Measurements from ENCODE around the gene ARMC5.
A peak's percentile ranks its signal among the peaks of the same experiment; 100 is the strongest.

ARMC5 gene

DNA sequence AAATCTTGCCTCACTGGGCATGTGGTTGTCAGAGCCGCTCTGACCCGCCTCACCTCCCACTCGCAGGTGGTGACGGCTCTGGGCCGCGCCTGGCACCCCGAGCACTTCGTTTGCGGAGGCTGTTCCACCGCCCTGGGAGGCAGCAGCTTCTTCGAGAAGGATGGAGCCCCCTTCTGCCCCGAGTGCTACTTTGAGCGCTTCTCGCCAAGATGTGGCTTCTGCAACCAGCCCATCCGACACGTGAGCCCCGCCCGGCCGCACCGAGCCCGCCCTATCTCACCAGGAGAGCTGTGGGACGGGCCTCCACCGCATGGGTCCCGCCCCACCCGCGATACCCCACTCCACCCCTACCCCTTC, 16.6 kb downstream of the ARMC5 start:
- no peaks in the 10 kb centered on the region for H3K9me3 ChIP-seq (ENCODE audit: insufficient read depth, low read length, severe bottlenecking)
- no peaks in the 10 kb centered on the region for H3K36me3 ChIP-seq (ENCODE audit: insufficient read depth, low read length)
- H3K27ac ChIP-seq (ENCODE audit: low read length): no peak overlapping the region; the same call in 1 of the 2 replicates
- H3K9ac ChIP-seq (ENCODE audit: low read depth, low read length): peak overlapping the region; percentile 66; the same call in 1 of the 2 replicates
- TF ChIP-seq CTCF (IDR thresholded peaks at IDR 0.05; ENCODE audit: borderline replicate concordance, extremely low read depth, low read length, poor library complexity, severe bottlenecking) (no peak), EZH2 (IDR thresholded peaks at IDR 0.05; ENCODE audit: borderline replicate concordance, low read depth, low read length, severe bottlenecking) (no peak)
- no peaks in the 10 kb centered on the region for H3K27me3 ChIP-seq (ENCODE audit: insufficient read depth, low read length, poor library complexity)
- no peak overlapping the region for H2AFZ ChIP-seq (ENCODE audit: low read depth, low read length)
- H3K79me2 ChIP-seq (ENCODE audit: insufficient read depth, low read length): no peaks in the 10 kb centered on the region
- H3K4me3 ChIP-seq (ENCODE audit: low read depth in 1 of 2, low read length in 2 of 2): peak overlapping the region in 1 of 2 experiments; percentile 58; a peak in 2 of 4 replicates
- H3K4me1 ChIP-seq (ENCODE audit: insufficient read depth, low read length): peaks cover 18% of the 10 kb centered on the region
- H3K4me2 ChIP-seq (ENCODE audit: insufficient read depth, low read length): peak overlapping the region; percentile 77
- ATAC-seq (ENCODE audit: insufficient read depth, low read depth) (no peak), DNase-seq (no peak)
- no peaks in the 10 kb centered on the region for H4K20me1 ChIP-seq (ENCODE audit: insufficient read depth, low read length)

DNA sequence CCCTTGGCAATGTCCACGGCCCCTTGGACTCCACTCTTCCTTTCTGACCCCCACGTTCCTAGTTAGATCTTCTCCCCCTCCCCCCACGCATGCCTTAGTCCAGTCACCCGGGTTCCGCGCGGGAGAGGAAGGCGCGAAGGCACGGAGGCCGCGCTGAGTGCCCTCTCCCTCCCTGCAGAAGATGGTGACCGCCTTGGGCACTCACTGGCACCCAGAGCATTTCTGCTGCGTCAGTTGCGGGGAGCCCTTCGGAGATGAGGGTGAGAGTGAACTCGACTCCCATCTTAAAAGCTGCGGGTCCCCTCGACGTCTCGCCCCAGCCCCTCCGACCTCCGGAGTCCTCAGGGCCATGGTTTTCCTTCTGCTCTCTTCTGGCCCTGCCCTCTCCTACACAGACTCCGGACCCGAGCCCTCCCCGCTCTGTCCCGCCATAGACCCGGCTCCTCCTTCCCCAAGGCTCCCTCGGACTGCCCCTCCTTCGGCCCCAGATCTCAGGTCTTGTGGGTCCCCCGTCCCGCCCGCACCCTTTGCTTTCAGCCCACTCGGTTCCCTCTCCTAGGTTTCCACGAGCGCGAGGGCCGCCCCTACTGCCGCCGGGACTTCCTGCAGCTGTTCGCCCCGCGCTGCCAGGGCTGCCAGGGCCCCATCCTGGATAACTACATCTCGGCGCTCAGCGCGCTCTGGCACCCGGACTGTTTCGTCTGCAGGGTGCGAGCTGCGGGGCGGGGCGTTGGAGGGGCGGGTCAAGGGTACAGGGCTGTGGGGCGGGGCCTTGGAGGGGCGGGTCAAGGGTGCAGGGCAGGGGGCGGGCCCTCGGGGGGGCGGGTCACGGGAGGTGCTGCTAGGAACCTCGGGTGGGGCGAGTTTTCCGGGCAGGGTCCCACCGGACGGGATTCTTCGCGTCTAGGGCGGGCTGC, 17.3 kb downstream of the ARMC5 start:
- Histone ChIP-seq H3K79me2 (ENCODE audit: insufficient read depth, low read length) (no peaks in the 10 kb centered on the region), H3K27ac (ENCODE audit: low read length) (peak overlapping the region; percentile 64), H3K4me2 (ENCODE audit: insufficient read depth, low read length) (peak overlapping the region; percentile 77), H3K4me1 (ENCODE audit: insufficient read depth, low read length) (peaks cover 18% of the 10 kb centered on the region), H3K9me3 (ENCODE audit: insufficient read depth, low read length, severe bottlenecking) (no peaks in the 10 kb centered on the region), H3K27me3 (ENCODE audit: insufficient read depth, low read length, poor library complexity) (no peaks in the 10 kb centered on the region), H3K36me3 (ENCODE audit: insufficient read depth, low read length) (no peaks in the 10 kb centered on the region), H3K9ac (ENCODE audit: low read depth, low read length) (peak overlapping the region; percentile 66), H3K4me3 (ENCODE audit: low read depth in 1 of 2, low read length in 2 of 2) (peak overlapping the region; percentile 7 to 58; a peak in 3 of 4 replicates), H2AFZ (ENCODE audit: low read depth, low read length) (peak overlapping the region; percentile 84), H4K20me1 (ENCODE audit: insufficient read depth, low read length) (no peaks in the 10 kb centered on the region)
- DNase-seq (peak; percentile 92), ATAC-seq (ENCODE audit: insufficient read depth, low read depth) (peak; percentile 92)
- TF ChIP-seq CTCF (IDR thresholded peaks at IDR 0.05; ENCODE audit: borderline replicate concordance, extremely low read depth, low read length, poor library complexity, severe bottlenecking): no peak
- TF ChIP-seq EZH2 (IDR thresholded peaks at IDR 0.05; ENCODE audit: borderline replicate concordance, low read depth, low read length, severe bottlenecking): no peak

- peaks cover 3% of the 10 kb centered on the region for H3K27me3 ChIP-seq (ENCODE audit: insufficient read depth, low read length, poor library complexity)
- ATAC-seq (ENCODE audit: insufficient read depth, low read depth) (peak; percentile 56), DNase-seq (peak; percentile 67)
- no peak overlapping the region for H3K27ac ChIP-seq (ENCODE audit: low read length)
- H2AFZ ChIP-seq (ENCODE audit: low read depth, low read length): peak overlapping the region; percentile 68
- H3K4me3 ChIP-seq (ENCODE audit: low read depth in 1 of 2, low read length in 2 of 2): peak overlapping the region in 1 of 2 experiments; percentile 56; a peak in 2 of 4 replicates
- no peaks in the 10 kb centered on the region for H3K36me3 ChIP-seq (ENCODE audit: insufficient read depth, low read length)
- TF ChIP-seq CTCF (IDR thresholded peaks at IDR 0.05; ENCODE audit: borderline replicate concordance, extremely low read depth, low read length, poor library complexity, severe bottlenecking) (no peak), EZH2 (IDR thresholded peaks at IDR 0.05; ENCODE audit: borderline replicate concordance, low read depth, low read length, severe bottlenecking) (no peak)
- H4K20me1 ChIP-seq (ENCODE audit: insufficient read depth, low read length): no peaks in the 10 kb centered on the region
- H3K4me2 ChIP-seq (ENCODE audit: insufficient read depth, low read length): peak overlapping the region; percentile 77
- H3K9ac ChIP-seq (ENCODE audit: low read depth, low read length): peak overlapping the region; percentile 45; the same call in 1 of the 2 replicates
- H3K4me1 ChIP-seq (ENCODE audit: insufficient read depth, low read length): peaks cover 18% of the 10 kb centered on the region
- H3K79me2 ChIP-seq (ENCODE audit: insufficient read depth, low read length): no peaks in the 10 kb centered on the region
- no peaks in the 10 kb centered on the region for H3K9me3 ChIP-seq (ENCODE audit: insufficient read depth, low read length, severe bottlenecking)
Observed at GRCh38 chr16:31477220-31478216, 18.2 kb downstream of the ARMC5 start.
